HG02759 (cell line): ENCODE data around the gene USP17L27.
"Not testable (repeated sequence)": the region's sequence is repeated elsewhere in the genome, so short reads cannot be mapped to it uniquely, and the experiment has no call there.

Experiments
- ATAC-seq: cut with Tn5 transposase; IDR thresholded peaks from one replicate; pipeline ENCODE4 v1.9.1; 2021; ENCODE audit warnings: mild to moderate bottlenecking, moderate library complexity; ENCODE audit not compliant: unreplicated experiment

Gene USP17L27

GRCh38 chr4:9343848-9344247 lies at the start of gene USP17L27:
TSS of gene USP17L27 (plus strand) at chr4:9344148. CDS start at chr4:9344148, 0 bp downstream.
- ATAC-seq, result not testable (repeated sequence)

- ATAC-seq, result not testable (repeated sequence)
Observed at GRCh38 chr4:9324191-9324590, 19.8 kb upstream of the USP17L27 start.

- ATAC-seq, result not testable (repeated sequence)
Observed at GRCh38 chr4:9324865-9325264, 19.1 kb upstream of the USP17L27 start, which contains the start of gene USP17L24. TSS of gene USP17L24 (plus strand) at chr4:9325165. CDS start at chr4:9325165, 0 bp downstream.

- not testable (repeated sequence) for ATAC-seq
Observed at GRCh38 chr4:9329611-9330010, 14.3 kb upstream of the USP17L27 start, which contains the start of gene USP17L25. TSS of gene USP17L25 (plus strand) at chr4:9329911. CDS start at chr4:9329911, 0 bp downstream.

GRCh38 chr4:9334358-9334757 lies 9.6 kb upstream of the USP17L27 start, which contains the start of gene USP17L26:
TSS of gene USP17L26 (plus strand) at chr4:9334658. CDS start at chr4:9334658, 0 bp downstream.
- not testable (repeated sequence) for ATAC-seq

GRCh38 chr4:9339103-9339502 lies 4.8 kb upstream of the USP17L27 start, which contains the start of gene USP17L5:
TSS of gene USP17L5 (plus strand) at chr4:9339403. CDS start at chr4:9339403, 0 bp downstream.
- not testable (repeated sequence) for ATAC-seq

- not testable (repeated sequence) for ATAC-seq
Observed at GRCh38 chr4:9348593-9348992, 4.6 kb downstream of the USP17L27 start, which contains the start of gene USP17L28. TSS of gene USP17L28 (plus strand) at chr4:9348893. CDS start at chr4:9348893, 0 bp downstream.

- ATAC-seq, result not testable (repeated sequence)
Observed at GRCh38 chr4:9350866-9351265, 6.9 kb downstream of the USP17L27 start.

GRCh38 chr4:9353338-9353737 lies 9.4 kb downstream of the USP17L27 start, which contains the start of gene USP17L29:
TSS of gene USP17L29 (plus strand) at chr4:9353638. CDS start at chr4:9353638, 0 bp downstream.
- not testable (repeated sequence) for ATAC-seq

- not testable (repeated sequence) for ATAC-seq
Observed at GRCh38 chr4:9362829-9363228, 18.9 kb downstream of the USP17L27 start, which contains the start of gene USP17L30. TSS of gene USP17L30 (plus strand) at chr4:9363129. CDS start at chr4:9363129, 0 bp downstream.

GRCh38 chr4:9379881-9380280 lies 35.9 kb downstream of the USP17L27 start:
- ATAC-seq, result not testable (repeated sequence)

GRCh38 chr4:9381012-9381534 lies 37.1 kb downstream of the USP17L27 start:
- ATAC-seq, result not testable (repeated sequence)

- ATAC-seq, result no peak
Observed at GRCh38 chr4:9384126-9384525, 40.2 kb downstream of the USP17L27 start.

- ATAC-seq, result not testable (repeated sequence)
Observed at GRCh38 chr4:9389001-9389400, 45.1 kb downstream of the USP17L27 start.
